GM19463 (cell line): Measurements from ENCODE around the gene PAM.
A peak's percentile ranks its signal among the peaks of the same experiment; 100 is the strongest.

Experiments
- ATAC-seq: cut with Tn5 transposase; IDR thresholded peaks from one replicate; pipeline ENCODE4 v1.9.1; 2021; ENCODE audit warnings: mild to moderate bottlenecking, moderate library complexity; ENCODE audit not compliant: unreplicated experiment

Gene PAM

GRCh38 chr5:102856389-102856777, 101.3 kb downstream of the PAM start:
- no peak for ATAC-seq

DNA sequence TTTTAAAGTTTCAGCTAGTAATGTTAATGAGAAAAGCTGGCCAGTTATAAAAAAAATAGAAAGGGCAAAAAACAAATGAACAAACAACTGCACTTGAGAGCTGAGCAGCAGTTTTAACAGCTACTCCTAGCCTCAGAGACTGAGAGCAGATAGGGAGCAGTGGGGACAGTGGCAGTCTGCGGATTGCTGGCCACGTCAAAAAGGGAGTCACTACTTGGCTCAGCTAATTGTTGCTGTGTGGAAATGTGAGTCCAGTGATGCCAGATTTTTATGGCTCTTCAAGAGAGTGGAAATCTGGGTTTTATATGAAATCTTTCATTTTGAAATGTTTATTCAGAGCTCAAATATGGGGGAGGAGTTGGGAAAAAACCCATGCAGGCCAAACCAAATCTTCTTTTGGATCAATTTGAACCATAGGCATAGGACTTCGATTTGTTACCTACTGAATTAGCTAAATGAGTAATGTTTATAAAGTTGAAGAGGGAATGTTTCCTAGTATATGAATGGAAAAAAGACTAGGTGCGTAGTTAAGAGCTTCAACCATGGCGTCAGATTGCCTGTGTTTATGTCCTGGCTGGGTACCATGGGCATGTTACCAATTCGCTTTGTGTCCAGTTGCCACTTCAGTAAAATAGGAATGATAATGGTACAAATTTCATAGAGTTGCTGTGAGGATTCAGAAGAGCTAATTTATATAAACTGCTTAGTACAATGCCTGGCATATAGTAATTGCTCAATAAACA, 102.1 kb downstream of the PAM start:
- ATAC-seq: no peak

- no peak for ATAC-seq
Measured at GRCh38 chr5:102858221-102858620, 103.1 kb downstream of the PAM start.

GRCh38 chr5:102858808-102859207, 103.7 kb downstream of the PAM start:
- no peak for ATAC-seq

- ATAC-seq: no peak
Measured at GRCh38 chr5:102860035-102860434, 104.9 kb downstream of the PAM start.

DNA sequence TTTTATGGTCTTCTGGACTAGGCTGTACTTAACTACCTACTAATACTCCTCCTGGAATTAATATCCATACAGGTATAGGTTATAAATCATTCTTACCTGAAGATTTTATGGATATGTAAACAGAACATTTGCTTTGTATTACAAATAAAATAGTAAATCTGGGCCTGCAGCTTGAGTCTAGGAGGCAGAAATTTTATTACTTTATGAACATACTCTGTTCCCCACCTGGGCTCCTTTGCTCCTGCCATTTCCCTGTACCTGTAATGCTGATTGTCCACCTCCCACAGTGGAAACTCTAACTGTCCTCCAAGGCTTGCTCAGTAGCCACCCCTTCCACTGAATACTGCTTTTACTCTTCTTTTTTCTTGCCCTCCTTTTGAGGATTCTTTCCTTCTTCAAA, 108.0 kb downstream of the PAM start:
- no peak for ATAC-seq

DNA sequence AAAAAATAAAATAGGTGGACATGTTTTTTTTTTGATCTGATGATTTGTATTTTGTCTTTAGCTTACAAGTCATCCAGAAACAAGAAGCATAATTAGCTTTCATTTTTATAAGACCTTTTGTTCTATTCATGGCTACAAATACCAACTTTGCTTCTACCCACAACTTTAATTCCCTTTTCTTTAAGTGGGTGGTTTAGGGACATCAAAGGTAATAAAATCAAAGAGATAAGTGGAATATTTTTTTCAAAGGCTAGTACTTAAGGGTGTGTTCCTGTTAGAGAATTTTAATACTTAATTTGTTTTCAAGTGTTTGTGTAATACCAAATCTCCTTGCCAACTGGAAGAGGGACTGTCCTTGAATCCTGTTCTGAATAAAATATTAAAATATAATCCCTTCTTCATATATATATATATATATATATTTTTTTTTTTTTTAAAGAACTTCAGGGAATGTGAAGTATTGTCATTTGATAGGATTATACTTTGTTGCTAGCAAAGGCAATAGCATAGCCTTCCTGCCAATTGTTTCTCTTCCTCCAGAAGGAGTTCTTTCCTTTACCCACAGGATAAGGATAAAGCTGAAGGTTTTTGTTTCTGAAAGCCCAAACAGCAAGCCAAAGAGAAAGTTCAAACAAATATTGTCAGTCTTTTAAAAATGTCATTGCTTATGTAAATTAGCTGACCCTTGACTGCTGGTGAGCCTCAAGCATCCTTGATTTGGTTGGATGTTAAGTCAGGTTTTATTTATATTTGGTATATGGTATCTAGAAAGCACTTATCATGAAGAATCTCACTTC, 108.9 kb downstream of the PAM start:
- ATAC-seq: no peak

DNA sequence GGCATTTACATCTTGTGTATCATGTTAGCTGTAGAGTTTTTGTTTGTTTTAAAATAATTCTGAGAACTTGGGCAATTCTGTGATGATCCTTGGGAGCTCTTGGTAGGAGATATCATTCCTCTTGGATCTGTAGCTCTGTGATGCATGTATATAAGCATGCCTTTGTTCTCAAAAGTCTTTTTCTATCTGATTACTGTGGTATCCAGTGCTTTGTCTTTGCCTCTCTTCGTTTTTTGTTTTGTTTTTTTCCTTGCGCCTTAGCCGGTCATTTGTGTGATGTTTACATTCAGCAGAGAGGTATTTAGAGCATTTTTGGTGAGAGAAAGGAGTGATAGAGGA, 110.0 kb downstream of the PAM start:
- ATAC-seq: no peak

- ATAC-seq: peak; percentile 71
Measured at GRCh38 chr5:102865510-102866236, 110.6 kb downstream of the PAM start.

DNA sequence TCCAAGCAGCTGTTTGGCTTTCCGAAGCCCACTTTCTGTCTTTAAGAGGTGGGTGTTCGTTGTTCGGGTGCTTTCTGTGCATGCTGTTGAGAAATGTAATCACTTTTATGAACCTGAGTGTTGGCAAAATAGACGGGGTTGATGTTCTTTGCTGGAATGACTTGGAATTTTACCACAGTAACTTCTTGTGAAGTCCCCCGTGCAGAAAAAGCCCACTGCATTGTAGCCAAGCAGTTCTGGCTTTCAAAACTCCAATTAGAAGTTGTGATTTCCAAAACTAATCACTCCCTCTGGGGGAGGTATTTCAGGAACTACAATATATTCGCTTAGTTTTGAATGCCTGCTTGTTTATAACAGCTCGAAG, 111.1 kb downstream of the PAM start:
- ATAC-seq: no peak

GRCh38 chr5:102867992-102868662, 113.0 kb downstream of the PAM start:
- peak; percentile 30 for ATAC-seq

- ATAC-seq: no peak
Measured at GRCh38 chr5:102869230-102869629, 114.1 kb downstream of the PAM start.

- no peak for ATAC-seq
Measured at GRCh38 chr5:102873379-102873932, 118.4 kb downstream of the PAM start.

GRCh38 chr5:102874054-102874453, 118.9 kb downstream of the PAM start:
- ATAC-seq: no peak

DNA sequence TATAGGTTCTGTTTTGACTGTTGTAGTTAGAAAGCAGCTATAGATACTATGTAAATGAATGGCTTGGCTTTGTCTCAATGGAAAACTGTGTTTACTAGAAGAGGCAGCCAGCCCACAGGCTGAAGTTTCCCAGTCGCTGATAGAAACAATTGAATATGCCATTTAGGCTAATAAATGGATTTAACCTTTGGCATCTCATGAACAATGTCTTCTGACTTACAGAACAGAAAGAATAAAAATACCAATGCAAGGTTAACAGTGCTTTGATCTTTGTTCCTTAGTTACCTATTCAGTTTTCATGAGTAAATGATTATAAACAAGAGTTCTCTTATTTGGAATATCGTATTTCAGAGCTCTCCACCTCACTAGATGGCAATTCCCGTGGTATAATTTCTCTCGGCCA, 120.6 kb downstream of the PAM start:
- no peak for ATAC-seq

DNA sequence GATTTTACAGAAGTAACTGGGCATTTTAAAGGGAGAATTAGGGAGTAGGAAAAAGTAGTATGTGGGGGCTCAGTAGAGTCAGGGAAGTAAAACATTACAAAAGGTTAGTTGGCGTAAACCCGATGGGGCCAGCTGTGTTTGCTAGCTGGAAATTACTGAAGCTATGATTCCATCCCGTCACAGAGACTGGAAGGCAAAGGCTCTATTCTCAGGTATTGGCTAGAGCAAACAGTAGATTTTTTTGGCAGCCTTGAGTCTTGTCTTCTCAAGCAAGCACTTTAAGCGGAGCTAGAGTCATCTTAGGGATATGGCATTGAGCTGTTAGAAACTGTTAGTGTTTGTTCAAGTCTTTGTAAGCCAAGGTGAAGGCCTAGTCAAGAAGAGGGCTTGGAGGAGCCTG, 121.5 kb downstream of the PAM start:
- ATAC-seq: no peak

GRCh38 chr5:102879741-102880140, 124.6 kb downstream of the PAM start:
- ATAC-seq: no peak

DNA sequence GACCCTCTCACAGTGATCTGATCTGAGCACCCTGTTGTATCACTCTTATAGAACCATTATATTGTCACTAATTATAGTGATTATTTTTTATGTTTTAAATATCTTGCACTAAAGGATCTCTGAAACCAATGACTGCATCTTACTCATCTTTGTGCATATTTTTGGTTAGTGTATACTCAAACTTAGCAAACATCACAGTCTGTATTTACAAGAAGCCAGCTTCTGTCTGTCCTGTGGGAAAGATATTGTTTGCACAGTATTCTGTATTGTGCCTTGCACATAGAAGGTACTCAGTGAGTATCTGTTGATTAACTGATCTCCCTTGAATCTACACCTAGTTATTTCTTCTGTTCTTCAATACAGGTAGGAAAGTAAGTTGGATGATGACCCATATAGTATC, 131.5 kb downstream of the PAM start:
- no peak for ATAC-seq

- ATAC-seq: no peak
Measured at GRCh38 chr5:102888483-102888882, 133.4 kb downstream of the PAM start.

GRCh38 chr5:102889033-102889432, 133.9 kb downstream of the PAM start:
- ATAC-seq: no peak

- ATAC-seq: no peak
Measured at GRCh38 chr5:102890133-102890532, 135.0 kb downstream of the PAM start.
